Epithelial cell of esophagus (primary cell): ENCODE data around the gene RGS7.

Source experiments
- DNase-seq: peaks from one replicate; pipeline ENCODE4 v3.0.0; 2010; ENCODE audit warnings: low read depth
- H3K4me3 ChIP-seq: 2 replicates; pipeline ENCODE4 v1.5.1; 2011; ENCODE audit warnings: mild to moderate bottlenecking, low read length, control low read depth
- TF ChIP-seq, protein P1 (sequence below): IDR thresholded peaks from 2 replicates; pipeline ENCODE4 v1.5.1; 2011; ENCODE audit warnings: low read depth, mild to moderate bottlenecking, low read length, control low read depth, inconsistent platforms; ENCODE audit not compliant: insufficient read depth; ENCODE audit errors: missing control alignments

RGS7 gene

GRCh38 chr1:241323514-241324195 is 33.4 kb downstream of the RGS7 start:
- no peak overlapping the region for H3K4me3 ChIP-seq
- peak; percentile 61 for DNase-seq
- TF ChIP-seq, protein P1, sequence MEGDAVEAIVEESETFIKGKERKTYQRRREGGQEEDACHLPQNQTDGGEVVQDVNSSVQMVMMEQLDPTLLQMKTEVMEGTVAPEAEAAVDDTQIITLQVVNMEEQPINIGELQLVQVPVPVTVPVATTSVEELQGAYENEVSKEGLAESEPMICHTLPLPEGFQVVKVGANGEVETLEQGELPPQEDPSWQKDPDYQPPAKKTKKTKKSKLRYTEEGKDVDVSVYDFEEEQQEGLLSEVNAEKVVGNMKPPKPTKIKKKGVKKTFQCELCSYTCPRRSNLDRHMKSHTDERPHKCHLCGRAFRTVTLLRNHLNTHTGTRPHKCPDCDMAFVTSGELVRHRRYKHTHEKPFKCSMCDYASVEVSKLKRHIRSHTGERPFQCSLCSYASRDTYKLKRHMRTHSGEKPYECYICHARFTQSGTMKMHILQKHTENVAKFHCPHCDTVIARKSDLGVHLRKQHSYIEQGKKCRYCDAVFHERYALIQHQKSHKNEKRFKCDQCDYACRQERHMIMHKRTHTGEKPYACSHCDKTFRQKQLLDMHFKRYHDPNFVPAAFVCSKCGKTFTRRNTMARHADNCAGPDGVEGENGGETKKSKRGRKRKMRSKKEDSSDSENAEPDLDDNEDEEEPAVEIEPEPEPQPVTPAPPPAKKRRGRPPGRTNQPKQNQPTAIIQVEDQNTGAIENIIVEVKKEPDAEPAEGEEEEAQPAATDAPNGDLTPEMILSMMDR: no peak

- no peak overlapping the region for H3K4me3 ChIP-seq
- TF ChIP-seq, protein P1: no peak
- DNase-seq: no peak
Observed at GRCh38 chr1:241317676-241318075, 39.3 kb downstream of the RGS7 start.

DNA sequence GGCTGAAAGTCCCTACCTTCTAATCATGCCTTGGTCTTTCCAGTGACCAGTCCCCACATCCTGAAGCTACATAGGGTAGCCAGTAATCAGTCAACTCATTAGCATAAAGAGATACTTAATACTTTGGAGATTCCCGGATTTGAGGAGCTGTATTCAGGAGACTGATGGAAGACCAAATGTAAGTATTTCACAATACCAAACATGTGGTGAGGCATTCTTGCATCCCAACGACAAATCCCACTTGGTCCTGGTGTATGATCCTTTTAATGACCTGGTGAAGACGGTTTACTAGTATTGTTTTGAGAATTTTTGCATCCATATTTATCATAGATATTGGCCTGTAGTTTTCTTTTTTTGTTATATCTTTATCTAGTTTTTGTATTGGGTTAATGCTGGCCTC is 40.6 kb downstream of the RGS7 start:
- TF ChIP-seq, protein P1: no peak
- H3K4me3 ChIP-seq: no peak overlapping the region
- DNase-seq: no peak

DNA sequence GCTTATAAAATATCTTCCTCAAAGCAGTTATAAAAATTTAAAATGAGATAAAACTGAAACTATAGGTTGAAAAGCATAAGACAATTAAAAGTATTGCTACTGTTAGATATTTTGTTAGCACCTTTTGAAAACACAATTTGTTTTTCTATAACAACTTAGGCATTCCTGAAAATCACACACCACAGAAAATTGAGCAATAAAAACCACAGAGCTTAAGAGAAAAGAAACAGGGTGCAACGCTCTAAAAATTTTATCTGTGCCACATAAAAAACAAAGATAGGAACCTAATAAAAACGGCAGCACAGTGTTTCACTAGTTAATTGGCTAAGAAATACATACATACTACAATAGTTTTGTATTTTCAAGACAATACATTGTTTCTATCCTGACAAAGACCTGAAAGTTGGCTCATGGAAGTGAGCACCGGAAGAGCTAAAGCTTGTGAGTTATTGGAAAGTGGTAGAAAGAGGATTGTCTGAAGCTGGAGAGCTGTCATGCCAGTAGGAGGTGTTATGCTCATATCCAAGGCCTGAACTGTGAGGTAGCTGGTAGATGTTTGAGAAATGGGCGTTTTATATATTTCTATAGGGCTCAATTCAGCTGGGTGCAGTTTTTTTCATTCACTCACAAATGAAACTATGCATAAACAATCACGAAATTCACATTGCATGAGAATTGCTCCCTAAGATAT is 45.8 kb downstream of the RGS7 start:
- TF ChIP-seq, protein P1: no peak
- DNase-seq: no peak
- H3K4me3 ChIP-seq: no peak overlapping the region

DNA sequence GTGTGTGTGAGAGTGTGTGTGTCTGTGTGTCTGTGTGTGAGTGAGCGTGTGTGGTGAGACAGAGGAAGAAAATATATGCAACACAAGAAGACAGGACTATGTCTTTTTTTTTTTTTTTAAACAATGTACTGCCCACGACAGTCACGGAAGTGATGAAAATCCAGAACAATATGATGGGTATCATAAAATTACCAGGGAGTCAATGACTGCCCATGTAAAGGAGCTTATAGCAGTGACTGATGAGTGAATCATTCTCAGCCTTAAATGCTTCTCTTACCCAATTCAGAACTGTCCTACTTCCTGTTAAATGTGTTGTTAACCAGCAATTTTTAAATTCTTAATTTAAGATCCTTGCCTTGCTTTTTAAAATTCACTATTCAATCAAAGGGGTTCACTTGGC is 46.6 kb downstream of the RGS7 start:
- TF ChIP-seq, protein P1: no peak
- H3K4me3 ChIP-seq: no peak overlapping the region
- peak; percentile 48 for DNase-seq

DNA sequence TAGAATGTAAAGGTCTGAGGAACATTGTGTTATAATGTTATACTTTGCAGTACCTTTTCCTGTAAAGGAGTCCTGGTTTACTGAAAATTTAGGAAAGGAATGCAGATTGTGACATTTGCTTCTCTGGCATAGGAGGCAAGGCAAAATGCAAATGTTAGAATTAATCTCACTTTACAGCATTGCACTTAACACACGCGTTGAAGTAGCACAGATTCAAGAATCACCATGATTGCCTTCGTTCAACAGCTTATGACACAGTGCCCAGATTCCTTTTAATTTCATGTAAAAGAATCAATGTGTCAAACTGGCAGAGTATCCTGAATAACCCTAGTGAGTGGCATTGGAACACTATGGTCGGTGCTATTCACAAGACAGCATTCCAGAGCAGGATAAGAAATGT is 47.4 kb downstream of the RGS7 start:
- TF ChIP-seq, protein P1: no peak
- no peak for DNase-seq
- H3K4me3 ChIP-seq: no peak overlapping the region
